ENCODE results near the gene ERCC3. TPM values are rescaled to one million over a fixed set of nuclear protein-coding genes. Genes with fewer than 3 reads are reported as not detected.
"Not testable (repeated sequence)": the region's sequence is repeated elsewhere in the genome, so short reads cannot be mapped to it uniquely, and the experiment has no call there.

The ERCC3 gene
- polyA plus RNA-seq, 3 donors = 70.4 to 79.7 (median 70.7) TPM

GRCh38 chr2:127280693-127281092, 13.3 kb downstream of the ERCC3 start:
- no peak for DNase-seq (ENCODE audit: low read depth in 3 of 3, low spot score in 2 of 3)

- DNase-seq (ENCODE audit: low read depth in 3 of 3, low spot score in 2 of 3) = no peak
These were observed 14.2 kb downstream of the ERCC3 start for GRCh38 chr2:127279781-127280180.

- no peak for DNase-seq (ENCODE audit: low read depth in 3 of 3, low spot score in 2 of 3)
These were observed 15.0 kb downstream of the ERCC3 start for GRCh38 chr2:127278959-127279358.

- no peak for DNase-seq (ENCODE audit: low read depth in 3 of 3, low spot score in 2 of 3)
These were observed 16.9 kb downstream of the ERCC3 start for GRCh38 chr2:127277028-127277427.

- no peak for DNase-seq (ENCODE audit: low read depth in 3 of 3, low spot score in 2 of 3)
These were observed 18.2 kb downstream of the ERCC3 start for GRCh38 chr2:127275789-127276188.

GRCh38 chr2:127275356-127275755, 18.6 kb downstream of the ERCC3 start:
- DNase-seq (ENCODE audit: low read depth in 3 of 3, low spot score in 2 of 3) = no peak

- no peak for DNase-seq (ENCODE audit: low read depth in 3 of 3, low spot score in 2 of 3)
These were observed 23.3 kb downstream of the ERCC3 start for GRCh38 chr2:127270663-127271062.

- DNase-seq (ENCODE audit: low read depth in 3 of 3, low spot score in 2 of 3) = no peak
These were observed 32.0 kb downstream of the ERCC3 start for GRCh38 chr2:127261804-127262406.

GRCh38 chr2:127259355-127259754, 34.6 kb downstream of the ERCC3 start:
- DNase-seq (ENCODE audit: low read depth in 3 of 3, low spot score in 2 of 3) = no peak

GRCh38 chr2:127256866-127257265, 37.1 kb downstream of the ERCC3 start:
- DNase-seq (ENCODE audit: low read depth in 3 of 3, low spot score in 2 of 3) = no peak

GRCh38 chr2:127256381-127256780, 37.6 kb downstream of the ERCC3 start:
- no peak for DNase-seq (ENCODE audit: low read depth in 3 of 3, low spot score in 2 of 3)

GRCh38 chr2:127255721-127256120, 38.2 kb downstream of the ERCC3 start:
- DNase-seq (ENCODE audit: low read depth in 3 of 3, low spot score in 2 of 3) = no peak

GRCh38 chr2:127255146-127255545, 38.8 kb downstream of the ERCC3 start:
- DNase-seq (ENCODE audit: low read depth in 3 of 3, low spot score in 2 of 3) = no peak

- no peak for DNase-seq (ENCODE audit: low read depth in 3 of 3, low spot score in 2 of 3)
These were observed 39.5 kb downstream of the ERCC3 start for GRCh38 chr2:127254386-127254981.

GRCh38 chr2:127241184-127241583, 52.8 kb downstream of the ERCC3 start:
- DNase-seq (ENCODE audit: low read depth in 3 of 3, low spot score in 2 of 3) = not testable (repeated sequence)

- no peak for DNase-seq (ENCODE audit: low read depth in 3 of 3, low spot score in 2 of 3)
These were observed 54.5 kb downstream of the ERCC3 start for GRCh38 chr2:127239395-127239794.

GRCh38 chr2:127237768-127238167, 56.2 kb downstream of the ERCC3 start:
- not testable (repeated sequence) for DNase-seq (ENCODE audit: low read depth in 3 of 3, low spot score in 2 of 3)

- DNase-seq (ENCODE audit: low read depth in 3 of 3, low spot score in 2 of 3) = no peak
These were observed 58.8 kb downstream of the ERCC3 start for GRCh38 chr2:127235082-127235702.

- no peak for DNase-seq (ENCODE audit: low read depth in 3 of 3, low spot score in 2 of 3)
These were observed 60.2 kb downstream of the ERCC3 start for GRCh38 chr2:127233710-127234109.

GRCh38 chr2:127231130-127231865, 62.6 kb downstream of the ERCC3 start:
- no peak for DNase-seq (ENCODE audit: low read depth in 3 of 3, low spot score in 2 of 3)

- DNase-seq (ENCODE audit: low read depth in 3 of 3, low spot score in 2 of 3) = no peak
These were observed 64.4 kb downstream of the ERCC3 start for GRCh38 chr2:127229555-127229954.

GRCh38 chr2:127228102-127228501, 65.8 kb downstream of the ERCC3 start:
- no peak for DNase-seq (ENCODE audit: low read depth in 3 of 3, low spot score in 2 of 3)
